Measurements from ENCODE around the gene SNX9.

Gene SNX9

GRCh38 chr6:157925771-157926170, 102.7 kb downstream of the SNX9 start:
- no peak overlapping the region for H3K27ac ChIP-seq
- no peak for TF ChIP-seq CTCF (conservative IDR thresholded peaks at IDR 0.05)

- no peak overlapping the region for H3K27ac ChIP-seq
- no peak for TF ChIP-seq CTCF (conservative IDR thresholded peaks at IDR 0.05)
These were observed 104.0 kb downstream of the SNX9 start for GRCh38 chr6:157927011-157927410.

GRCh38 chr6:157928428-157928827, 105.4 kb downstream of the SNX9 start:
- TF ChIP-seq CTCF (conservative IDR thresholded peaks at IDR 0.05), result no peak

GRCh38 chr6:157929076-157929475, 106.0 kb downstream of the SNX9 start:
- H3K27ac ChIP-seq, result no peak overlapping the region
- no peak for TF ChIP-seq CTCF (conservative IDR thresholded peaks at IDR 0.05)

More at GRCh38 chr6:157928428-157928827, 105.4 kb downstream of the SNX9 start:
- no peak overlapping the region for H3K27ac ChIP-seq

GRCh38 chr6:157929765-157930319, 106.8 kb downstream of the SNX9 start:
- no peak overlapping the region for H3K27ac ChIP-seq
- TF ChIP-seq CTCF (conservative IDR thresholded peaks at IDR 0.05), result no peak

GRCh38 chr6:157935786-157936185, 112.7 kb downstream of the SNX9 start:
- no peak overlapping the region for H3K27ac ChIP-seq
- TF ChIP-seq CTCF (conservative IDR thresholded peaks at IDR 0.05), result no peak

GRCh38 chr6:157937318-157937717, 114.3 kb downstream of the SNX9 start:
- no peak for TF ChIP-seq CTCF (conservative IDR thresholded peaks at IDR 0.05)
- H3K27ac ChIP-seq, result no peak overlapping the region

Data from VCaP (cell line).